ENCODE results near the gene FBLN2. TPM values are rescaled to one million over a fixed set of nuclear protein-coding genes. Genes with fewer than 3 reads are reported as not detected.
"Not testable (repeated sequence)": the region's sequence is repeated elsewhere in the genome, so short reads cannot be mapped to it uniquely, and the experiment has no call there.

The FBLN2 gene
- total RNA-seq, 1 experiment from 2014 or later, result 33.6 TPM

- no peak for DNase-seq
- no peaks in the 10 kb centered on the region for H3K9me3 ChIP-seq
- no peaks in the 10 kb centered on the region for H3K27me3 ChIP-seq
- no peak overlapping the region for H3K4me3 ChIP-seq
- no peaks in the 10 kb centered on the region for H3K36me3 ChIP-seq
Observed at GRCh38 chr3:13550791-13551360, 2.0 kb downstream of the FBLN2 start.

GRCh38 chr3:13552857-13553652, 4.1 kb downstream of the FBLN2 start:
- no peak for DNase-seq
- Histone ChIP-seq H3K4me3 (no peak overlapping the region), H3K9me3 (no peaks in the 10 kb centered on the region), H3K36me3 (no peaks in the 10 kb centered on the region), H3K27me3 (no peaks in the 10 kb centered on the region)

- Histone ChIP-seq H3K27me3 (no peaks in the 10 kb centered on the region), H3K4me3 (no peak overlapping the region), H3K9me3 (no peaks in the 10 kb centered on the region), H3K36me3 (no peaks in the 10 kb centered on the region)
- no peak for DNase-seq
Observed at GRCh38 chr3:13553686-13554085, 4.8 kb downstream of the FBLN2 start.

DNA sequence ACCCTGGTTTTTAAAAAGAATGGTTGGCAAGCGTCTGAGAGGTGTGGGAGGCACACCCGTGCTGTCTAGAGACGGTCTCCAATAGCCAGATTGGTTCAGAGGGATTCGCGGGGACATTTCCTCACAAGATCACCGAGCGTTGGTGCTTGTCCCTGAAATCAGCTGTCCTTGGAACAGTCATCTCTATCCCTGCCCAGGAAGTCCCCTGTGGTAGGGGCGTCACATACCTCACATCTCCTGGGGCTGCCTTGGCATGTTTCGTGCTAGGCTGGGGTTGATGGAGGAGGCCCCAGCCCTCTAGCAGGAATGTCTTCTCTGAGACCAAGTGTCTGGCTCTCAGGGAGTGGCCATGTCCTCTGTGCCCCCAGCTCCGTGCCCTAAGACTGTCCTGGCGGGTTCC, 6.8 kb downstream of the FBLN2 start:
- H3K4me3 ChIP-seq, result no peak overlapping the region
- no peaks in the 10 kb centered on the region for H3K27me3 ChIP-seq
- no peak for DNase-seq
- no peaks in the 10 kb centered on the region for H3K36me3 ChIP-seq
- no peaks in the 10 kb centered on the region for H3K9me3 ChIP-seq

GRCh38 chr3:13556207-13556606, 7.3 kb downstream of the FBLN2 start:
- Histone ChIP-seq H3K9me3 (no peaks in the 10 kb centered on the region), H3K4me3 (no peak overlapping the region), H3K27me3 (no peaks in the 10 kb centered on the region), H3K36me3 (no peaks in the 10 kb centered on the region)
- DNase-seq, result no peak

GRCh38 chr3:13556917-13557316, 8.0 kb downstream of the FBLN2 start:
- H3K36me3 ChIP-seq, result no peaks in the 10 kb centered on the region
- no peaks in the 10 kb centered on the region for H3K9me3 ChIP-seq
- H3K4me3 ChIP-seq, result no peak overlapping the region
- H3K27me3 ChIP-seq, result no peaks in the 10 kb centered on the region
- no peak for DNase-seq

GRCh38 chr3:13557417-13557816, 8.5 kb downstream of the FBLN2 start:
- H3K27me3 ChIP-seq, result no peaks in the 10 kb centered on the region
- no peak for DNase-seq
- no peaks in the 10 kb centered on the region for H3K9me3 ChIP-seq
- H3K4me3 ChIP-seq, result no peak overlapping the region
- no peaks in the 10 kb centered on the region for H3K36me3 ChIP-seq

DNA sequence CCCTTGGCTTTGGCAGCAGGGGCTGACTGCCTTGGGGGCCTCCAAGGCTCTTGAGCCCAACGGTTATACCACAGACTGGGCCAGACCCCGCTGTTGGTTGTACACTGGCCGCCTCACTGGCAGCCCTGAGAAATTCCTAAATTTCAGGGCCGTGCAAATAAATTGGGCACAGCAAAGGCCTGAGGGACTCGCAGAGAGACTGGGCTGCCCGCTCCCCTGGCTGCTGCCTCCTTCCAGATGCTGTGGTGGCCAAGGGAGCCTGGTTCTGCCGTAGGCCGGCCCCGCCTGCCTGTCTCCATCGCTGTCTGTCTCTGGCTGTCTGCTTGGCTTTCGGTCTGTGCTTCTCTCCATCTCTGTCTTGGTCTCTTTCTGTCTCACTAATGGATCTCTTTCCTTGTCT, 9.0 kb downstream of the FBLN2 start:
- no peaks in the 10 kb centered on the region for H3K9me3 ChIP-seq
- no peak overlapping the region for H3K4me3 ChIP-seq
- no peak for DNase-seq
- H3K27me3 ChIP-seq, result no peaks in the 10 kb centered on the region
- no peaks in the 10 kb centered on the region for H3K36me3 ChIP-seq

- H3K36me3 ChIP-seq, result no peaks in the 10 kb centered on the region
- no peak for DNase-seq
- no peaks in the 10 kb centered on the region for H3K9me3 ChIP-seq
- no peak overlapping the region for H3K4me3 ChIP-seq
- H3K27me3 ChIP-seq, result no peaks in the 10 kb centered on the region
Observed at GRCh38 chr3:13558651-13559050, 9.7 kb downstream of the FBLN2 start.

DNA sequence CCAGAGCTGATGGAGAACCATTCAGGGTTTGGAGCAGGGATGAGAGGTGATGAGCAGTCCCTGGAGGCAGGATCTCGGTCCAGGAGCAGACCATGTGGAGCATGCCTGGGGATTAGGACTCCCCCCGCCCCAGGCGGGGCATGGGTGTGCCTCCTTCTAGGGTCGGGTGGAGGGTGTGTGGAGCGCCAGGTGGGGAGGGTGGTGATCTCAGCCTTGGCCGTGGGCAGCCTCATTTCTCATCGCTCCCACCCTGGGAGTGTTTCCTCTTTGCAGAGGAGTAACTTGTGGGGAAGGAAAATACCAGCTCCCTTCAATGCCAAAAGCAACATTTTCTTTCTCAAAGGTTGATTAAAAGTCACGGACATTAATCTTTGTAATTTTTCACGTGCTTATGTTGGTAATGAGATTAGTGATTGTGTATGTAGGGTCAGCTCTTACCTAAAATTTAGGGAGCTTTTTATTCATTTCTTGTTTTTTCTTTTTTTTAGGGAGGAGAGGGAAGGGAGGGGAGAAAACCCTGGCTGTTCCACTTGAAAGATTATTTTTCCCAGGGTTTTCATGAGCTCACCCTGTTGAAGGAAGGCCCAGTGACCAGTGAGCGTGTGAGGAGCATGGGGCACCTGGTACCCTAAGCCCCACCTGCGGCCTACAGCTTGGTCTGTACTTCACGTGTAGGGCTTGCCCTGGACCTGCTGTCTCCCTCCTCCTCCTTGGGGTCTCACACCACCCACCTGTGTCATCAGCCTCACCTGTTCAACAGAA, 11.0 kb downstream of the FBLN2 start:
- Histone ChIP-seq H3K9me3 (no peaks in the 10 kb centered on the region), H3K27me3 (no peaks in the 10 kb centered on the region), H3K36me3 (no peaks in the 10 kb centered on the region), H3K4me3 (no peak overlapping the region)
- peak; percentile 85 for DNase-seq

DNA sequence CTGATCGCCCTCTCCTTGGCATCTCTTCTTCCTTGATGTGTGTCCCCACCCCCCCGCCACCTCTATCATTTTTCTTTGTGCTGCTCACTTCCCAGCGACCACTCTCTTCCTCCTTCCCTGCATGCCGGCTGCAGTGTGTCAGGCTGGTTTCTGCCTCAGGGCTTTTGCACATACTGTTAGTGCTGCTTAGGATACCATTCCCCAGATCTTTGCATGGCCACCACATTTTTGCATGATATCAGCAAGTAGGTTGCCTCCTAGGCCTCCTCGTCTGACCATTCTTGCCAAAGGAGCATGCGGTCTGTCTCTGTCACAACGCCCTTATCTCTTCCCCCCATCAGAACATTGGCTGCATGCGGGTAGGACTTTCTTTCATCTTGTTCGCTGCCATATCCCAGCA, 12.5 kb downstream of the FBLN2 start:
- Histone ChIP-seq H3K36me3 (no peaks in the 10 kb centered on the region), H3K4me3 (no peak overlapping the region), H3K27me3 (no peaks in the 10 kb centered on the region), H3K9me3 (no peaks in the 10 kb centered on the region)
- DNase-seq, result no peak

DNA sequence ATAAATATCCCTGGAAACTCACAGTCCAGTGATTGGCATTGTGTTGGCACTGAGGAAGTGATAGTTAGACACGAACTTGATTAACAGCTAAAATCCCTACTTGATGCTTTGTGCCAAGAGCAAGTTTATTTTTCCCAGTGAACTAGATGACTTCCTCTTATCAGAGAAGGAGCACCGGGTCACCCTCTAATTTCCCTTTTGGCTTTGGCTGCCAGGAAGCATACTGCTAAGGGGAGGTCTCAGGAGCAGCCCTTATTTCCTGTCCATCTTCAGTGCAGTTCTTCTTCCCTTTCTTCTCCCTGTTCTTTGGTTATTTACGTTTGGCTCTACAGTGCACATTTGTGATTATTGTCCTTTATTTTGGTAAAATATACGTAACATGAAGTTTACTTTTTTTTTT, 13.0 kb downstream of the FBLN2 start:
- Histone ChIP-seq H3K36me3 (no peaks in the 10 kb centered on the region), H3K27me3 (no peaks in the 10 kb centered on the region), H3K4me3 (no peak overlapping the region), H3K9me3 (no peaks in the 10 kb centered on the region)
- no peak for DNase-seq

DNA sequence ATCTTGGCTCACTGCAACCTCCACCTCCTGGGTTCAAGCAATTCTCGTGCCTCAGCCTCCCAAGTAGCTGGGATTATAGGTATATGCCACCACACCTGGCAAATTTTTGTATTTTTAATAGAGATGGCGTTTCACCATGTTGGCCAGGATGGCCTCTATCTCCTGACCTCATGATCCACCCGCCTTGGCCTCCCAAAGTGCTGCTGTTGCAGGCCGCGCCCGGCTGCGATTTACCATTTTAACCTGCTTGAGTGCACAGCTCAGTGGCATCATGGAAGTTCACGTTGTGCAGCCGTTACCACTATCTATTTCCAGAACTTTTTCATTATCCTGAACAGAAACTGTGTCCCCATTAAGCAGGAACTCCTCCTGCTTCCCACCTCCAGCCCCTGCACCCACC, 13.5 kb downstream of the FBLN2 start:
- DNase-seq, H3K36me3 ChIP-seq, H3K9me3 ChIP-seq, H3K4me3 ChIP-seq, H3K27me3 ChIP-seq: not testable (repeated sequence)

DNA sequence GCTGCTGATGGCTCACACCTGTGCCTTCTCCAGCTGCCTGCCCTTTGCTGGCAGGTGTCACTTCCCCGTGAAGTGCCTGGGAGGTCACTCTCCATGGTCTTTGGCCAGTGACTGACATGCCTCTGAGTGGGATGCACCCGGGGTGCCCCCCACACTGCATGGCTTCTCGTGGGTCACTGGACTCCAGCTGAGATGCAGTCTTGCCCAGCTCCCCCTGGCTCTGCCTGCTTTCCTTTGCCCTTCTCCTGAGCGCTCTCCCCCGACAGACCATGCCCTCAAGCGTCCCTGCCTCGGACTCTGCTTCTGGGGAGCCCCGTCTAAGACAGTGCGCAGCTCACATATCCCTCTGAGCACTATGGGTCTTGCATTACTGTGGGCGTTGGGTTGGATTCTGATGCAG, 14.4 kb downstream of the FBLN2 start:
- H3K4me3 ChIP-seq, result no peak overlapping the region
- no peaks in the 10 kb centered on the region for H3K27me3 ChIP-seq
- no peaks in the 10 kb centered on the region for H3K9me3 ChIP-seq
- H3K36me3 ChIP-seq, result no peaks in the 10 kb centered on the region
- DNase-seq, result no peak

DNA sequence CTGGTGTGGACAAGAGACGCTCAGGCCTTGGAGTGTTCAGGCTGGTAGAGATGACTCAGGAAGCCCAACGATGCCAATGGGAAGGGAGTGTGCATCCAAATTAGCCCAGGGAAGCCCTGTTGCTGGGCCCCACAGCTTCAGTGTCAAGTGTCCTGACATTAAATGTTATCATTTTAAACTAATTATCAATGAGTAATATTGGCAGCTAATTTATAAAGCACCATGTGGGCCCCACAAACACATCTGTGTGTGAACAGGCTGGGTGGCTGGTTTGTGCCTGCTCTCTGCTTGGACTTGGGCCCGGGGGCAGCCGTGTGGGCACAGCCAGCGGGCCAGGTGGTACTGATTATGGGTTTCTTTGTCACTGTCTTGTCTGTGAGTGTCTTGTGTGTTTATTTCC, 15.0 kb downstream of the FBLN2 start:
- H3K9me3 ChIP-seq, result no peaks in the 10 kb centered on the region
- no peak overlapping the region for H3K4me3 ChIP-seq
- peak; percentile 43 for DNase-seq
- H3K27me3 ChIP-seq, result no peaks in the 10 kb centered on the region
- no peaks in the 10 kb centered on the region for H3K36me3 ChIP-seq

DNA sequence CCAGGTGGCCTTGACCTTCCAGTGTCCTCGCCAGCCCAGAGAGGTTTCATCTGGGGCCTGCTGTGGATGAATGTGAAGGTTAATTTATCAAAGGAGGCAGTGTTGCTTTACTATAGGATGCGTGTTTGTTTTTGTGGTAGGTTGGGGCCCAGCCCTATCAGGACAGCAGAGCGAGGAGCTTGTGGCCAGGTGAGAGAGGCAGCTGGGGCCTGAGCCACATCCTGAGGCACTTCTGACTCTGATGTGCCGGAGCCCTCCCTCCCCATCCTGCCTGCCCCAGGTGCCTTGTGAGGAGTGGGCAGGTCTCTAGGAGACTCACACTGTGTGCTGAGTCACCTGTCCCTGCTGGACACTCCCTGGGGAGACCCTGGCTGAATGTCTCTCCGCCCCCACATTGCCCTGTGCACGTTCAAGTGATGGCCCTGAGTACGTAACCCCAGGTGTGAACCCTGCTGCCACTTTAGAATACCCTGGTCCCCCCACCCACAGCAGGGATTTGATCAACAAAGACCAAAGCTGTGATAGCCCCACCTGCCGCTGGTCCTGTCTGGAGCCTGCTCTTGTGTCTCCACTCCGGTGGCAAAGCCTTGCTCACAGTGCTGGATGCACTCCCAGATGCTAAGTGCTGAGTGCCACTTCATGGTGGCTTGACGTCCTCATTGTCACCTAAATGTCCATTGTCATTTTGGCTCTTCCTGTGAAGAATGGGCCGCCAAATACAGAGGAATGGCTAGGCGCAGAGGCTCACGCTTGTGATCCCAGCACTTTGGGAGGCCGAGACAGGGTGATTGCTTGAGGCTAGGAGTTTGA, 16.0 kb downstream of the FBLN2 start:
- Histone ChIP-seq H3K27me3 (no peaks in the 10 kb centered on the region), H3K9me3 (no peaks in the 10 kb centered on the region), H3K4me3 (no peak overlapping the region), H3K36me3 (no peaks in the 10 kb centered on the region)
- DNase-seq, result no peak

All from MG63 (cell line).